Caco-2 (cell line): Measurements from ENCODE around the gene ADARB2. TPM values are rescaled to one million over a fixed set of nuclear protein-coding genes. Genes with fewer than 3 reads are reported as not detected.

Experiments used
- BruUV-seq: library from RNA; stranded (reverse); fragments of 400-500 nt; replicated peaks from 2 replicates; lab custom pipeline; 2021; lab: Mats Ljungman, UMichigan
- CTCF ChIA-PET: fragments of 300-600 bp; sonication (Branson Sonifier 250); formaldehyde crosslinking; loops from one replicate; lab custom pipeline; 2022; ENCODE audit warnings: antibody characterized with exemption; lab: Charles Lee
- POLR2A ChIA-PET: fragments of 300-600 bp; sonication (Branson Sonifier 250); formaldehyde crosslinking; loops from one replicate; lab custom pipeline; 2022; ENCODE audit warnings: antibody characterized with exemption; lab: Charles Lee
- DNase-seq, 2 experiments: peaks; one replicate each; pipeline versions ENCODE4 v3.0.0 to v3.0.0-alpha.2; 2020 to 2022
- H3K27me3 ChIP-seq: replicated peaks from 2 replicates; pipeline ENCODE4 v1.6.0; 2011; ENCODE audit warnings: low read length; ENCODE audit not compliant: control insufficient read depth, insufficient read depth
- H3K36me3 ChIP-seq: 2 replicates; pipeline ENCODE4 v1.5.1; 2011; ENCODE audit warnings: low read length; ENCODE audit not compliant: control insufficient read depth, insufficient read depth
- H3K4me1 ChIP-seq: fragments of 250-450 bp; sonication (Bioruptor Pico); 2 replicates; pipeline ENCODE4 v1.5.1; 2020; ENCODE audit warnings: mild to moderate bottlenecking
- H3K4me3 ChIP-seq: 2 replicates; pipeline ENCODE4 v1.5.1; 2011; ENCODE audit warnings: low read depth, mild to moderate bottlenecking, control low read depth, low read length
- H3K9me3 ChIP-seq: fragments of 250-450 bp; sonication (Bioruptor Pico); 2 replicates; pipeline ENCODE4 v1.5.1; 2020; ENCODE audit warnings: mild to moderate bottlenecking, moderate library complexity
- H3K27ac Mint-ChIP-seq: one replicate; pipeline ENCODE4 v1.8.0; 2022; ENCODE audit warnings: mixed read lengths; ENCODE audit not compliant: unreplicated experiment
- H3K27me3 Mint-ChIP-seq: one replicate; pipeline ENCODE4 v1.8.0; 2022; ENCODE audit warnings: mixed read lengths; ENCODE audit not compliant: insufficient read depth, unreplicated experiment
- H3K36me3 Mint-ChIP-seq: one replicate; pipeline ENCODE4 v1.8.0; 2022; ENCODE audit warnings: mild to moderate bottlenecking, mixed read lengths; ENCODE audit not compliant: insufficient read depth, unreplicated experiment
- H3K4me1 Mint-ChIP-seq: one replicate; pipeline ENCODE4 v1.8.0; 2022; ENCODE audit warnings: low read depth, mixed read lengths; ENCODE audit not compliant: unreplicated experiment
- H3K4me3 Mint-ChIP-seq: one replicate; pipeline ENCODE4 v1.8.0; 2022; ENCODE audit warnings: mild to moderate bottlenecking, moderate library complexity, mixed read lengths; ENCODE audit not compliant: unreplicated experiment
- H3K9me3 Mint-ChIP-seq: one replicate; pipeline ENCODE4 v1.8.0; 2022; ENCODE audit warnings: mixed read lengths; ENCODE audit not compliant: unreplicated experiment
- intact Hi-C: fragments of 100-400 bp; cut with micrococcal nuclease; formaldehyde crosslinking; loops from one replicate; pipeline ENCODE4 v1.10.0; 2022; ENCODE audit not compliant: unreplicated experiment
- total RNA-seq: library from RNA; stranded (reverse); gene quantifications from 2 replicates; pipeline ENCODE4 v1.2.3, GENCODE V29; 2022
- TF ChIP-seq, protein P1 (sequence below), 2 experiments: fragments of 200-600 bp in 1 of 2; IDR thresholded peaks; 1 replicate in 1 of 2; 2 replicates in 1 of 2; pipeline versions ENCODE4 v1.5.1 to v1.8.0; 2011 to 2022; ENCODE audit warnings: antibody characterized with exemption in 1 of 2, control low read depth in 1 of 2, inconsistent platforms in 1 of 2, low read depth in 1 of 2, low read length in 1 of 2, mild to moderate bottlenecking in 1 of 2, moderate library complexity in 1 of 2; ENCODE audit not compliant: insufficient read depth in 1 of 2, severe bottlenecking in 1 of 2, unreplicated experiment in 1 of 2

Gene ADARB2
- total RNA-seq, 1 experiment from 2014 or later, result 0.27 TPM

GRCh38 chr10:1194161-1194560, 543.2 kb downstream of the ADARB2 start:
- H3K27me3 Mint-ChIP-seq, result no peaks in the 10 kb centered on the region
- BruUV-seq, result no TSS peak
- Histone ChIP-seq H3K36me3 (no peaks in the 10 kb centered on the region), H3K4me1 (peaks cover 12% of the 10 kb centered on the region; the same call in 1 of the 2 replicates), H3K4me3 (no peak overlapping the region), H3K9me3 (no peaks in the 10 kb centered on the region), H3K27me3 (no peaks in the 10 kb centered on the region)
- H3K4me1 Mint-ChIP-seq, result peaks cover 27% of the 10 kb centered on the region
- POLR2A ChIA-PET, result no interaction called here
- intact Hi-C loops, result no loop called here
- peak in 1 of 2 experiments; percentile 14 for DNase-seq
- no peaks in the 10 kb centered on the region for H3K9me3 Mint-ChIP-seq
- H3K36me3 Mint-ChIP-seq, result no peaks in the 10 kb centered on the region
- no peak overlapping the region for H3K27ac Mint-ChIP-seq
- TF ChIP-seq, protein P1, sequence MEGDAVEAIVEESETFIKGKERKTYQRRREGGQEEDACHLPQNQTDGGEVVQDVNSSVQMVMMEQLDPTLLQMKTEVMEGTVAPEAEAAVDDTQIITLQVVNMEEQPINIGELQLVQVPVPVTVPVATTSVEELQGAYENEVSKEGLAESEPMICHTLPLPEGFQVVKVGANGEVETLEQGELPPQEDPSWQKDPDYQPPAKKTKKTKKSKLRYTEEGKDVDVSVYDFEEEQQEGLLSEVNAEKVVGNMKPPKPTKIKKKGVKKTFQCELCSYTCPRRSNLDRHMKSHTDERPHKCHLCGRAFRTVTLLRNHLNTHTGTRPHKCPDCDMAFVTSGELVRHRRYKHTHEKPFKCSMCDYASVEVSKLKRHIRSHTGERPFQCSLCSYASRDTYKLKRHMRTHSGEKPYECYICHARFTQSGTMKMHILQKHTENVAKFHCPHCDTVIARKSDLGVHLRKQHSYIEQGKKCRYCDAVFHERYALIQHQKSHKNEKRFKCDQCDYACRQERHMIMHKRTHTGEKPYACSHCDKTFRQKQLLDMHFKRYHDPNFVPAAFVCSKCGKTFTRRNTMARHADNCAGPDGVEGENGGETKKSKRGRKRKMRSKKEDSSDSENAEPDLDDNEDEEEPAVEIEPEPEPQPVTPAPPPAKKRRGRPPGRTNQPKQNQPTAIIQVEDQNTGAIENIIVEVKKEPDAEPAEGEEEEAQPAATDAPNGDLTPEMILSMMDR (IDR thresholded peaks at IDR 0.05; ENCODE audit: insufficient read depth in 1 of 2, low read depth in 1 of 2, low read length in 1 of 2, severe bottlenecking in 1 of 2, unreplicated experiment in 1 of 2), result no peak
- no peak overlapping the region for H3K4me3 Mint-ChIP-seq
- CTCF ChIA-PET, result no interaction called here

GRCh38 chr10:1193561-1193960, 543.8 kb downstream of the ADARB2 start:
- CTCF ChIA-PET, result no interaction called here
- intact Hi-C loops, result no loop called here
- no peaks in the 10 kb centered on the region for H3K27me3 Mint-ChIP-seq

GRCh38 chr10:1191752-1192151, 545.6 kb downstream of the ADARB2 start:
- peaks cover 4% of the 10 kb centered on the region; the same call in 1 of the 2 replicates for H3K4me1 ChIP-seq
- BruUV-seq, result no TSS peak
- peaks cover 14% of the 10 kb centered on the region for H3K4me1 Mint-ChIP-seq
- H3K4me3 ChIP-seq, result no peak overlapping the region
- no peaks in the 10 kb centered on the region for H3K9me3 Mint-ChIP-seq
- intact Hi-C loops, result no loop called here
- TF ChIP-seq, protein P1 (IDR thresholded peaks at IDR 0.05; ENCODE audit: insufficient read depth in 1 of 2, low read depth in 1 of 2, low read length in 1 of 2, severe bottlenecking in 1 of 2, unreplicated experiment in 1 of 2), result no peak
- H3K27ac Mint-ChIP-seq, result no peak overlapping the region
- no peaks in the 10 kb centered on the region for H3K27me3 ChIP-seq
- peak in 1 of 2 experiments; percentile 19 for DNase-seq
- no peaks in the 10 kb centered on the region for H3K9me3 ChIP-seq
- 0 out of 2 replicates have a peak, but pooled peaks cover 2% of the 10 kb centered on the region for H3K36me3 ChIP-seq
- H3K36me3 Mint-ChIP-seq, result no peaks in the 10 kb centered on the region
- ChIA-PET CTCF (no interaction called here), POLR2A (no interaction called here)
- no peak overlapping the region for H3K4me3 Mint-ChIP-seq
- no peaks in the 10 kb centered on the region for H3K27me3 Mint-ChIP-seq

More at GRCh38 chr10:1193561-1193960, 543.8 kb downstream of the ADARB2 start:
- no peaks in the 10 kb centered on the region for H3K27me3 ChIP-seq
- DNase-seq, result no peak
- BruUV-seq, result no TSS peak
- H3K27ac Mint-ChIP-seq, result no peak overlapping the region
- peaks cover 27% of the 10 kb centered on the region for H3K4me1 Mint-ChIP-seq
- POLR2A ChIA-PET, result no interaction called here
- H3K4me3 Mint-ChIP-seq, result no peak overlapping the region
- no peaks in the 10 kb centered on the region for H3K36me3 Mint-ChIP-seq
- no peaks in the 10 kb centered on the region for H3K36me3 ChIP-seq
- peaks cover 13% of the 10 kb centered on the region; the same call in 1 of the 2 replicates for H3K4me1 ChIP-seq
- TF ChIP-seq, protein P1 (IDR thresholded peaks at IDR 0.05; ENCODE audit: insufficient read depth in 1 of 2, low read depth in 1 of 2, low read length in 1 of 2, severe bottlenecking in 1 of 2, unreplicated experiment in 1 of 2), result no peak
- H3K4me3 ChIP-seq, result no peak overlapping the region
- H3K9me3 Mint-ChIP-seq, result no peaks in the 10 kb centered on the region
- no peaks in the 10 kb centered on the region for H3K9me3 ChIP-seq
